Neural progenitor cell (in vitro differentiated cells): ENCODE data around the gene FBXL22. TPM values are rescaled to one million over a fixed set of nuclear protein-coding genes. Genes with fewer than 3 reads are reported as not detected.

Source experiments
- DNase-seq: peaks from one replicate; pipeline ENCODE4 v3.0.0-alpha.2; 2016; ENCODE audit warnings: low spot score
- H2AFZ ChIP-seq: fragments of 200-600 bp; sonication (generic); replicated peaks from 2 replicates; pipeline ENCODE4 v1.6.1; 2016; ENCODE audit warnings: antibody characterized with exemption
- H3F3A ChIP-seq: fragments of 200-600 bp; sonication (generic); 2 replicates; pipeline ENCODE4 v1.6.1; 2016; ENCODE audit warnings: antibody characterized with exemption, low read depth
- H3K27ac ChIP-seq: fragments of 200-600 bp; sonication (generic); 2 replicates; pipeline ENCODE4 v1.5.1; 2016; ENCODE audit warnings: mild to moderate bottlenecking
- H3K27me3 ChIP-seq: fragments of 200-600 bp; sonication (generic); 2 replicates; pipeline ENCODE4 v1.6.1; 2016; ENCODE audit warnings: mild to moderate bottlenecking, moderate library complexity
- H3K36me3 ChIP-seq: fragments of 200-600 bp; sonication (generic); 2 replicates; pipeline ENCODE4 v1.5.1; 2016
- H3K4me1 ChIP-seq: fragments of 200-600 bp; sonication (generic); 2 replicates; pipeline ENCODE4 v1.6.1; 2016; ENCODE audit warnings: mixed run types
- H3K4me2 ChIP-seq: fragments of 200-600 bp; sonication (generic); 2 replicates; pipeline ENCODE4 v1.6.1; 2016
- H3K4me3 ChIP-seq: fragments of 200-600 bp; sonication (generic); 2 replicates; pipeline ENCODE4 v1.5.1; 2016
- H3K79me2 ChIP-seq: fragments of 200-600 bp; sonication (generic); 2 replicates; pipeline ENCODE4 v1.6.1; 2016; ENCODE audit warnings: low read depth
- H3K9ac ChIP-seq: fragments of 200-600 bp; sonication (generic); 2 replicates; pipeline ENCODE4 v1.6.1; 2016
- H3K9me3 ChIP-seq: fragments of 200-600 bp; sonication (generic); 2 replicates; pipeline ENCODE4 v1.5.1; 2016; ENCODE audit warnings: low read depth
- H4K20me1 ChIP-seq: fragments of 200-600 bp; sonication (generic); 2 replicates; pipeline ENCODE4 v1.6.1; 2016; ENCODE audit warnings: low read depth
- H3K27ac Mint-ChIP-seq: 3 replicates; pipeline ENCODE4 v1.8.0; 2021; ENCODE audit warnings: mixed read lengths
- H3K27me3 Mint-ChIP-seq: 2 replicates; pipeline ENCODE4 v1.8.0; 2022; ENCODE audit warnings: low read depth, mild to moderate bottlenecking, inconsistent platforms, moderate library complexity, mixed read lengths; ENCODE audit not compliant: insufficient read depth
- H3K36me3 Mint-ChIP-seq: 3 replicates; pipeline ENCODE4 v1.8.0; 2021; ENCODE audit warnings: mixed read lengths
- H3K4me1 Mint-ChIP-seq: 3 replicates; pipeline ENCODE4 v1.8.0; 2021; ENCODE audit warnings: mixed read lengths
- H3K4me3 Mint-ChIP-seq: 3 replicates; pipeline ENCODE4 v1.8.0; 2021; ENCODE audit warnings: mild to moderate bottlenecking, moderate library complexity, mixed read lengths
- H3K9me3 Mint-ChIP-seq: 3 replicates; pipeline ENCODE4 v1.8.0; 2020; ENCODE audit warnings: mixed read lengths
- EZH2 ChIP-seq: fragments of 200-600 bp; sonication (generic); IDR thresholded peaks from 2 replicates; pipeline ENCODE4 v1.6.1; 2017; ENCODE audit warnings: antibody characterized with exemption, mild to moderate bottlenecking, moderate library complexity
- EZH2phosphoT487 ChIP-seq: fragments of 200-600 bp; sonication (generic); IDR thresholded peaks from 2 replicates; pipeline ENCODE4 v1.6.1; 2017; ENCODE audit warnings: antibody characterized with exemption
- total RNA-seq: library from RNA; depleted of rRNA; stranded (reverse); fragments of >200 nt; gene quantifications from 2 replicates; pipeline ENCODE4 v1.2.3, GENCODE V29; 2015; ENCODE audit warnings: low replicate concordance
- TF ChIP-seq, protein P1 (sequence below): fragments of 200-600 bp; sonication (generic); IDR thresholded peaks from 2 replicates; pipeline ENCODE4 v1.5.1; 2017; ENCODE audit warnings: antibody characterized with exemption, mild to moderate bottlenecking

The FBXL22 gene
- total RNA-seq, 1 donor from 2014 or later, result 0.71 TPM

- no peaks in the 10 kb centered on the region for H3K27me3 Mint-ChIP-seq
- no peaks in the 10 kb centered on the region for H3K79me2 ChIP-seq
- H2AFZ ChIP-seq, result no peak overlapping the region
- peaks cover 30% of the 10 kb centered on the region for H3K36me3 Mint-ChIP-seq
- H3K4me2 ChIP-seq, result no peak overlapping the region
- H3K4me3 ChIP-seq, result no peak overlapping the region
- H3F3A ChIP-seq, result peaks cover 6% of the 10 kb centered on the region
- H3K27me3 ChIP-seq, result no peaks in the 10 kb centered on the region
- H3K4me3 Mint-ChIP-seq, result no peak overlapping the region
- H3K27ac ChIP-seq, result no peak overlapping the region
- H3K9me3 ChIP-seq, result no peaks in the 10 kb centered on the region
- no peak overlapping the region for H3K9ac ChIP-seq
- TF ChIP-seq, protein P1, sequence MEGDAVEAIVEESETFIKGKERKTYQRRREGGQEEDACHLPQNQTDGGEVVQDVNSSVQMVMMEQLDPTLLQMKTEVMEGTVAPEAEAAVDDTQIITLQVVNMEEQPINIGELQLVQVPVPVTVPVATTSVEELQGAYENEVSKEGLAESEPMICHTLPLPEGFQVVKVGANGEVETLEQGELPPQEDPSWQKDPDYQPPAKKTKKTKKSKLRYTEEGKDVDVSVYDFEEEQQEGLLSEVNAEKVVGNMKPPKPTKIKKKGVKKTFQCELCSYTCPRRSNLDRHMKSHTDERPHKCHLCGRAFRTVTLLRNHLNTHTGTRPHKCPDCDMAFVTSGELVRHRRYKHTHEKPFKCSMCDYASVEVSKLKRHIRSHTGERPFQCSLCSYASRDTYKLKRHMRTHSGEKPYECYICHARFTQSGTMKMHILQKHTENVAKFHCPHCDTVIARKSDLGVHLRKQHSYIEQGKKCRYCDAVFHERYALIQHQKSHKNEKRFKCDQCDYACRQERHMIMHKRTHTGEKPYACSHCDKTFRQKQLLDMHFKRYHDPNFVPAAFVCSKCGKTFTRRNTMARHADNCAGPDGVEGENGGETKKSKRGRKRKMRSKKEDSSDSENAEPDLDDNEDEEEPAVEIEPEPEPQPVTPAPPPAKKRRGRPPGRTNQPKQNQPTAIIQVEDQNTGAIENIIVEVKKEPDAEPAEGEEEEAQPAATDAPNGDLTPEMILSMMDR, result no peak
- no peak for TF ChIP-seq EZH2phosphoT487
- no peak for TF ChIP-seq EZH2
- no peak overlapping the region for H3K27ac Mint-ChIP-seq
- peaks cover 28% of the 10 kb centered on the region for H3K4me1 Mint-ChIP-seq
- no peak for DNase-seq
- no peaks in the 10 kb centered on the region for H4K20me1 ChIP-seq
- no peaks in the 10 kb centered on the region for H3K36me3 ChIP-seq
- peaks cover 23% of the 10 kb centered on the region for H3K4me1 ChIP-seq
- no peaks in the 10 kb centered on the region for H3K9me3 Mint-ChIP-seq
These were observed 42.8 kb upstream of the FBXL22 start for GRCh38 chr15:63554337-63554927.

- Histone ChIP-seq H3K9me3 (no peaks in the 10 kb centered on the region), H3K4me2 (no peak overlapping the region), H3F3A (peaks cover 9% of the 10 kb centered on the region), H2AFZ (no peak overlapping the region), H3K4me1 (peaks cover 33% of the 10 kb centered on the region), H4K20me1 (no peaks in the 10 kb centered on the region), H3K9ac (no peak overlapping the region), H3K27me3 (no peaks in the 10 kb centered on the region), H3K79me2 (no peaks in the 10 kb centered on the region), H3K27ac (no peak overlapping the region), H3K36me3 (no peaks in the 10 kb centered on the region), H3K4me3 (no peak overlapping the region)
- peaks cover 37% of the 10 kb centered on the region for H3K36me3 Mint-ChIP-seq
- peaks cover 31% of the 10 kb centered on the region for H3K4me1 Mint-ChIP-seq
- TF ChIP-seq EZH2phosphoT487 (no peak), EZH2 (no peak)
- TF ChIP-seq, protein P1, result no peak
- H3K27ac Mint-ChIP-seq, result no peak overlapping the region
- no peaks in the 10 kb centered on the region for H3K27me3 Mint-ChIP-seq
- DNase-seq, result no peak
- no peaks in the 10 kb centered on the region for H3K9me3 Mint-ChIP-seq
- H3K4me3 Mint-ChIP-seq, result no peak overlapping the region
These were observed 41.7 kb upstream of the FBXL22 start for GRCh38 chr15:63555507-63555906.

GRCh38 chr15:63556246-63556645 lies 40.9 kb upstream of the FBXL22 start:
- Histone ChIP-seq H2AFZ (no peak overlapping the region), H3K79me2 (no peaks in the 10 kb centered on the region), H3K27ac (no peak overlapping the region), H3K27me3 (no peaks in the 10 kb centered on the region), H3K4me1 (peaks cover 37% of the 10 kb centered on the region), H3K36me3 (no peaks in the 10 kb centered on the region), H3F3A (peaks cover 14% of the 10 kb centered on the region), H3K9ac (no peak overlapping the region), H4K20me1 (no peaks in the 10 kb centered on the region), H3K4me3 (no peak overlapping the region), H3K4me2 (no peak overlapping the region), H3K9me3 (no peaks in the 10 kb centered on the region)
- Mint-ChIP-seq H3K4me3 (no peak overlapping the region), H3K36me3 (peaks cover 37% of the 10 kb centered on the region), H3K9me3 (no peaks in the 10 kb centered on the region), H3K27me3 (no peaks in the 10 kb centered on the region), H3K4me1 (peaks cover 31% of the 10 kb centered on the region), H3K27ac (no peak overlapping the region)
- TF ChIP-seq, protein P1, result no peak
- no peak for TF ChIP-seq EZH2
- no peak for TF ChIP-seq EZH2phosphoT487
- no peak for DNase-seq
